Posterior cingulate gyrus (tissue), 11 donors: ENCODE results near the gene NUMBL.

ENCODE experiments used
- DNase-seq, 10 donors: peaks; one replicate each; pipeline versions ENCODE4 v3.0.0 to v3.0.0-alpha.2; 2020 to 2021; ENCODE audit warnings: mixed read lengths in 3 of 10
- intact Hi-C: fragments of 100-400 bp; cut with DNase I; formaldehyde crosslinking; loops from one replicate; pipeline ENCODE4 v1.15.1; 2023

NUMBL gene

DNA sequence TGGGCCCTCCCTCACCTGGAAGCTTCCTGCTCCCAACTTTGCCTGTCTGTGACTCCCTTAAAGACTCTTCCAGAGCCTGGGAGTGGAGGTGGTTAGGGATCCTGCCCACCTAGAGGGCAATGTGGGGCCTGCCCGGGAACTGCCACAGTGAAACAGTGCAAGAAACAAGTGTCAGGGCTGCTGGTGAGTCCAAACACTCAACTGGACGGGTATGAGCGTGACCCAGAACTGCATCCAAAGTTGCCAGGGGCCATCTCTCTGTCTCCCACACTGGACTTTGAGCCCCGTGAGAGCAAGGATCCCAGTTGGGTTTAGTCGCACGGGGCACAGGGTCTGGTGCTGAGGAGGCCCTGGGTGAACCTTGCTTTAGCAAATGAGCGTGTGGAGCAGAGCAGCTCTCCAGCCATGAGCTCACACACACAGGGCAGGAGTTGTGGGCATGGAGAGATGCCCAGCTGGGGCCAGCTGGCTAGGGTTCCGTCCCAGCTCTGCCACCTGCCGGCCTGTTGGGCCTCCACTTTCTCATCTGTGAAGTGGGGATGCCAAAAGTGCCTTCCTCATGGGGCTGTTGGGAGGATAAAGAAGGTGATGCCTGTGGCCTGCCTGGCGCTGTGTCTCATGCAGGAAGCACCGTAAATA, 2.8 kb upstream of the NUMBL start:
- intact Hi-C loops: no loop called here
- DNase-seq: peak in 2 of 10 donors; percentile 62 to 64

DNA sequence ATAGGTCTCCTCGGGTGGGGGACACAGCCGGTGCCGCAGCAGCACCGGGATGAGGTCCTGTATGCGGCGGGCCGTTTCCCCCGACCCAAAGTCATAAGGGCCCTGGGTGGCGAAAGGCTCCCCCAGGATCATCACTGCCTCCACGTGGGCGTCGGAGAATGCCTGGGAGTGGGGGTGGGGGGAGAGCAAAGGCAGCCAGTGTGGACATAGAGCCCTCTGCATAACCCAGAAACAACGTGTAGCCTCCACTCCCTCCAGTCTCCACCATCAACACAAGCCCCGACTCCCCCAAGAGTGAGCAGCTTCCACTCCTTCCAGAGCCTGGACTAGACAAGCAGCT, 1.7 kb upstream of the NUMBL start:
- DNase-seq: peak in 1 of 10 donors; percentile 59
- intact Hi-C loops: no loop called here

DNA sequence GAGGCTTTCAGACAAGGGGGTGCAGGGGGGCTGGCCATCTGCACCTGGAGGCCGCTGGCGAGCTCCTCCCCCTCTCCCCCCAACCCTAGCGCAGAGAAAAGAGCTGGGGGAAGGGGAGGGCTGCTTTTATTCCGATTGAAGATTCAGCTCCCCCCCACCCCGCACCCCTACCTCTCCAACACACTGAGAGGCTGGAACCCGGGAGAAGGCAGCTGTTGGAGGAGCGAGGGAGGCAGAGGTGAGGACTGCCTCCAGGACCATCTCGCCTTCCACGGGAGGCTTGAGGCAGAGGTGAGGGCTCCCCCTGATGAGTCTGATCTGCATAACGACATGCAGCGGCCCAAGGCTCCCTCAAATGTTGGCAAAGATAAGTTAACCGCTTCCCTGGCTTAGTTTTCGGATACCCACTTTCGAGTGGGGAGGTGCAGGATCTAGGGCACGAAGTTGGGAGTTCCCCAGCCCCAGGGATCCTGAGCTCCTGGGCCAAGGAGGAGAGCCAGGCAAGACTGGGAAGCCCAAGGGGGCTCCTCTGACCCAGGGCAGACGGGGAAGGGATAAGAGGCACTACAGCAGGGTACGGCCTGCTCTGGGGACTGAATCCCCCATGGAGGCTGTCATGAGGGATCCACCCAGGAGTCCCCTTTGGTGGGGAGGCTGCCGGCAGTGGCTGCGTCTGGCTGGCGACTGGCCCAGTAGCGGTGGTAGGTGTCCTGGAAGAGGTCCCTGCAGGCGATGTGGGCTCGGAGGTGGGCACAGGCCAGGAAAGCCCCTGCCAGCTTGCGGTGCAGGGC, 1.2 kb upstream of the NUMBL start:
- peak in 2 of 10 donors; percentile 74 to 86 for DNase-seq
- intact Hi-C loops: loop anchor here (1.0 kb wide), 1 partner anchor 24 kb away; no protein-coding TSS in a partner anchor

DNA sequence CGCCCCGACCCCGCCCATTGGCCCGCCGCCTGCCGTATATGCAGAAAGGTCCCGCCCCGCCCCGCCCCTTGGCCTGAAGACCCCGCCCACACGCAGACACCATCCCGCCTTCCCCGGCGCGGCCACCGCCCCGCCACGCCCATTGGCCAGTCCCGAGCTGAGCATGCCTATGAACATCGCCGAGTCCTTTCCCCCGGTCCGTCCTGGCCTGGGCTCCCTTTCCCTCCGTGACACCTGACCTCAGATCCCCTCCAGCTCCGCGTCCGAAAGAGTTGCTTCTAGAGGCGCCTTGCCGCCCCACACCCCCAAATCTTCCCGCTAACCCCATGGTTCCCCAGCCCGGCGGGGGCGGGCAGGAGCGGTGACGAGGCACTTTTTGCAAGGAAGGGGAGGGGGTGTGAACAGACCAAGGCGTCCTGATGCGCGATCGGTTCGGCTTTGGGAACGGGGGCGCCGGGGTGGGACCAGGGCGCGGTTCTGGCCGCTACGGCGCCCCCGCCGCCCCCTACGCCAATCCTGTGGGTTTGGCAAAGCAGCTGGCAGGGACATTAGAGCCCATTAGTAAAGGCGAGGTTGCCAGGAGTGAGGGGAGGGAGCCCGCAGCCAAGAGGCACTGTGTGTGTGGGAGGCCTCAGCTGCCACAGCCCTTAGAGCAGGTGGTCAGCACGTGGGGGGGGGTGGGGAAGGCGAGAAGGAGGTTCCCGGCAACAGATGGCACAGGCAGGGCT, 406 bp upstream of the NUMBL start:
- intact Hi-C loops: loop anchor here (1.0 kb wide), 1 partner anchor 24 kb away; no protein-coding TSS in a partner anchor

DNA sequence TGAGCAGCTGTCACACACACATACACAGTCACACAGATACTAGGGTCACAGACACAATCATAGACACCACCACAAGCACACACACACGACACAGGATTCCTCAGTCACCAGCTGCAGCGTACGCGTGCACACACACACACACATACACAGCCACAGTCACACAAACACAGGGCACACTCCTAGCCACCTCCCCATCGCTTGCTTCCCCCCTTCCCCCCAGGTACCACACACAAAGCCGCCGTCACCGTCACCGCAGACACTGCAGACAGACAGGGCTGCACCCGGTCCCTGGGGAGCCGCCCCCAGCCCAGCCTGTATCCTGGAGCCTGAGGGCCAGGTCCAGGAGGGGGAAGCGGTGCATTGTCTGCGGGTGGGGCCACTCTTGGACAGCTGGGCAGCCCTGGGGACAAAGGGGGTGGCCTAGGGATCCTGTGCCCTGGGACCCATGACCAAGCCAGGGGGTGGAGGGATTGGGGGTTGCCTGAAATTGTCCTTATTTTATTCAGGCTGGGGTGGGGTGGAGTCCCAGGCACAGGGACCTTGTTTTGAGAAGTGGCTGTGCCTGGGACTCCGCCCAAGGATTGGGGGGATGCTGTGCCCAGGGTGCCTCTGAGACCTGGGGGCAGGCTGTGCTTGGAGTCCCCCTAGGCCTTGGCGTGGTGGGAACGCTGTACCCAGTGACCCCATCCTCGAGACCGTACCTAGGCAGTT, 957 bp downstream of the NUMBL start:
- intact Hi-C loops: no loop called here
- DNase-seq: peak in 2 of 10 donors; percentile 77 to 78

More for the DNA sequence above, 406 bp upstream of the NUMBL start:
- peak; percentile 81 to 98 (median 93) for DNase-seq

DNA sequence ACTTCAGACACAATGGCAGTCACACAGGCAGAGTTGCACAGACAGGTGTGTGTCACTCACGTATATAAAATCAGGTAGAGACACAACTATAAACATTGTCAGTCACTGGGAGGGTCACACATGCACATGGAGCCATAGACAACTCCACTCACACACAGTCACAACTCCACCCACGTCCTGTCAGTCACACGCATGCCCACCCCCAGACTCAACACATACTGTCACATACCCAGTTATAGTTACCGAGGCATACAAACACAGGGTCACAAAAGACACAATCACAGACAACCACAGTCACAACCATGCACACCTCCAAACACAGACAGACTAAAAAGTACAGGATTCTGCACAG, 1.5 kb downstream of the NUMBL start:
- DNase-seq: peak in 1 of 10 donors; percentile 46
- intact Hi-C loops: no loop called here

DNA sequence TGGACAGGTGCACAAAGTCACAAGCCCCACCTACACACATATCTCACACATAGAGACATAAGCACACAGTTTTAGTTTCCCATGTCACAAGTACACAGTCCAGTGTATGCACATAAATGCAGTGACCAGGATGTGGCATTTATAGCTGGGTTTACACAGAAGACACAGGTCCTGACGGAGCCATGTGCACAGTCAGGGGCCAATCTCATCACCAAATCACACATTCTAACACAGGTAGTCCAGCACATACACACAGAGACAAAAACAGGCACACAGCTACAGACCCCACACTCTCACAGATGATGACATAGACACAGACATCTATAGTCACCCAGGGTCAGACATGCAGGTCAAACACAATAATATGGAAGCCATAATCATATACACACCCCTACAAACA, 2.1 kb downstream of the NUMBL start:
- intact Hi-C loops: no loop called here
- DNase-seq: peak in 2 of 10 donors; percentile 1 to 20

DNA sequence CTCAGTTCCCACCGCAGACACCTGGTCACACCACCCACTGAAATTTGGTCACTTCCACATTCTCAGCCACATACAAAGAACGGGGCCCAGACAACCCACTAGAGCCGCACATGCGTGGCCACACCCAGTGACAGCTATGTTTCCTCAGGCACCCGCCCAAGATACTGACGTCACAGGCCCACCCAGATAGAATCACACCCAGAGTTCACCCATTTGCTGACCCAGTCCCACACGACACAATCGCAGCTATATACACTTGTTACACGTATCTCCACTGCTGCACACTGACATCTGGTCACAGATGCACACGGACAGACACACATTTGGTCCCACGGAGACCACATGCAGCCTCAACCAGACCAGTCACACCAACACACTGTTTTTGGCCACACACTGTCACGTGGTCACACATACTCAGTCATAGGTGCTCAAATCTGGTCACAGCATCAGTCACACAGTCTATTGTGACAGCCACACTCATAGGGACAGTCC, 2.9 kb downstream of the NUMBL start:
- peak in 4 of 10 donors; percentile 43 to 84 (median 66) for DNase-seq
- intact Hi-C loops: no loop called here

DNA sequence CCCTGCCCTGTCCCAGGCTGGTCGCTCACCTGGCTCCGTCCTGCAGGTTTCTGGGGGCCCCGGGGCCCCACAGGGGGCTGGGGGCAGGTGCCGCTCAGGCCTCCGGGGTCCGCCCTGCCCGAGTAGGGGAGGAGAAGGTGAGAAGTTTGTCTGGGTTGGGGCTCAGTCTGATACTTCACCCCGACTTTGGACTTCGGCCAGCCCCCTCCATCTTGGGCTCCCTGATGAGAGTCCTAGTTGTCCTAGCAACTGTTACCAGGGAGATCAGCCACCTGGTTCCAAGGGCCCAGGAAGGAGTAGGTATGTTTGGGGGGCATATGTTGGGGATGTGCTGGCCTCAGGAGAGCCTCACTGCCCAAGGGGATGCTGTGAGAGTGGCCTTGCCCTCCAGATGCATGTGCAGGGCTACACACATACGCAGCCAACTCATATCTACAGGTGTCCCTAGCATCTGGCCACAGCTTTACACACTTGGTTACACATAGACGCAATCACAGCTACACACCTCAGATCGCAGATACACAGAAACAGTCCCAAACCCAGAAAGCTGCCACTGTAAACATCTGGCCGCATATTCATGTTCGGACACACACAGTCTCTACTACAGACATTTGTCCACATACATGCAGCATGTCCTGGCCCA, 3.4 kb downstream of the NUMBL start:
- intact Hi-C loops: no loop called here
- peak in 2 of 10 donors; percentile 60 to 62 for DNase-seq

DNA sequence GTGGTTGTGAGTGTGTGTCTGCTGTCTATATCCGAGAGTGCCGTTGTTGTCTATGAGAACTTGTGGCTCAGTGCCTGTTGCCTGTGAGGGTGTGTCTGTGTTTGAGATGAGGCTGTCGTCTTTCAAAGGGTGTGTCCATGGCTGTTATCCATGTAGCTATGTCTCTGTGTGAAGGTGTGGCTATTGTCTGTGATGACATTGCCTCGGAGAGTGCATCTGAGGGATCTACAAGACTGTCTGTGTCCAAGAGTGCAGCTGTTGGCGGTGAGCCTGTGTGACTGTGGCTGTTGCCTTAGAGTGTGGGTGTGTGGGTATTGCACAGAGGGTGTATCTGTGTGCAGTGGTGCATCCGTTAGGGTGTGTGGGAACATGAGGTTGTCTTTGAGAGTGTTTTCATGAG, 4.9 kb downstream of the NUMBL start:
- intact Hi-C loops: no loop called here
- peak in 2 of 10 donors; percentile 72 to 85 for DNase-seq

DNA sequence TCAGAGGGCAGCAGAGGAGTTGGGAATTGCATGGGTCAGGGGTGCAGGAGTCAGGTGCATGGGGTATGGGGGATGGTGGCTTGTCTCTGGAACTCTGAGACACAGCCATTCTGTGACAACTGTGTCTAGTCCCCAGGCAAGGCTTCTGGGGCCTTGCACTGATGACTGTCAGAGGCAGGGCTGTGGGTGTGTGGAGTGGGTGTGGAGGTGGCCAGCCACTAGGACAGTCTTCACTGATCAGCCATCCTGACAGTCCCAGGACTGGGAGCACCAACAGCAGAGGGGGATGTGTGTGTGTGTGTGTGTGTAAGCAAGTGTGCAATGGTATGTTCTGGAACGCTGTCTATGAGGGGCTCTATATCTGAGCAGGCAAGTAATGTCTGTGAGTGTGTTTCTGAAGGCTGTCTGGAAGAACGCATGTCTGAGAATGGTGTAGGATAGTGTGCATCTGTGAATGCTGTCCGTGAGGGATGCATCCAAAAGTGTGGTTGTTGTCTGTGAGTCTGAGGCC, 5.4 kb downstream of the NUMBL start:
- DNase-seq: peak in 2 of 10 donors; percentile 39 to 40
- intact Hi-C loops: no loop called here

DNA sequence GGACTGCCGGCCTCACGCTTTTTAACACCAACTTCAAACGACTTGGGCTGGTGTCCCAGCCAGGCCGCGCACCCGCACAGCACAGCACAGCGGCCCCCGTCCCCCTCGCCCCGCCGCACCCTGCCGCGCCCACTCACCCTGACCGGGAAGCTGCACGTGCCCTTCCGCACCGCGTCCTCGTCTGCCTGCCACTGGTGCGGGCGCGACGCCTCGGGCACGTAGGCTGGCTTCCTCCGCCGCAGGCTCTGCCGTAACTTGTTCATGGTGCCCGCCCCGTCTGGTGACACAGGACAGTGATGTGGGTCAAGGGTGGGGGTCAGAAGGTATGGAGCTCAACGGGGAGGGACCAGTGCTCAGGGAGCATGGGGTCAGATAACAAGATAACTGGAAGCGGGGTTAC, 6.2 kb downstream of the NUMBL start:
- peak in 2 of 10 donors; percentile 59 to 76 for DNase-seq
- intact Hi-C loops: no loop called here

DNA sequence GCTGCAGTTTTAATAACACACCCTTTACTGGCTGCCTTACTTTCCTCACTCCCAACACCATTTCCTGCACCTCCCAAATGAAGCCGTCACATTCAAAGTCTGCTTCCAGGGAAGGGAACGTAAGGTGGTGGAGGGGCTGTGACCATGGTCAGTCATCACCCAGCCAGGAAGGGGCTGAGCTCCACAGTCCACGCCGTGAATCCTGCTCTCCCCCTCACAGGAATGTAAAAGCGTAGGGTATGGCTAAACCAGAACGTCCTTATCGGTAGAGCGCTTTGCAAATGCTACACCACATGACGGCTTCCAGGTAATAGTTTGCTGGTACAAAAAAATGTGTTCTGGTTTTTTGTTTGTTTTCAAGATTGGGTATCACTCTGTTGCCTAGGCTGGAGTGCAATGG, 7.0 kb downstream of the NUMBL start:
- DNase-seq: peak in 1 of 10 donors; percentile 15
- intact Hi-C loops: no loop called here

DNA sequence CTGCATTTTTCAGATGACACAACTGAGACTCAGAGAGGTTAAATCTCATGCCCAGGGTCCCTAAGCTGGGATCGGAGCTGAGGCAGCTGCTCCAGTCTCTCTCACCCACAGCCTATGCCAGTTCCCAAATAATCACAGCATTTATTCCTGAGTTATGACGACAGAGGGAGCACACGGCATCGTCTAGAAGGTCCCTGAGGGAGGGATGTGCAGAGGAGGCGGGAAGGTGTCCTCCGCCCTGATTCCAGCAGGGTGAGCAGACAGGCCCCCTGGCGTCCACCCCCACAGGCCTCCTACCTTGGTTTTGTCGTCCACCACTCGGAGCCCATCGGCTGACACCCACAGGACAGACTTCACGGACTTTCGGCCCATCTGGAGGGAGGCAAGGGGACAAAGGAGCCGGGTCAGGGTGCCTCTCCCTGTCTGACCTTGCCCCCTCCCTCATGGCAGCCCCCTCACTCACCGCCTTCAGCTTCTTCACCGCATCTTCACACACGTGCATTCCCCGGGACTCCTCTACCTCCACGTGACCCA, 8.0 kb downstream of the NUMBL start:
- peak in 1 of 10 donors; percentile 76 for DNase-seq
- intact Hi-C loops: no loop called here

DNA sequence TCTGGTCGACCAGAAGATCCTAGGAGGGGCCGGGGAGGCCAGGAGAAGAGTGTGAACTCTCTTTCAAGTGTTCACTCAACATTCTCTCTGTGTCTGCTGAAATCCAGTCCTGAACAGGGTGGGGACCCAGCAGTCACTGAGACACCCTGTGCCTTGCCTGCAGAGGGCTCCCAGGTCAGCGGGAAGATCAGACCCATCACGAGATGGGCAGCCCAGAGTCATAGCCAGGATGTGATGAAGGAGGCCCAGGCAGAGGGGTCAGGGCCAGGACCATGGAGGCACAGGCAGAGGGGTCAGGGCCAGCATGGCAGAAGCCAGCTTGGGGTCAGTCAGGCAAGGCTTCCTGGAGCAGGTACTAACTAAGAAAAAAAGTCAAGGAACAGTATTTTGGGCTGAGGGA, 9.4 kb downstream of the NUMBL start:
- no peak for DNase-seq
- intact Hi-C loops: no loop called here

DNA sequence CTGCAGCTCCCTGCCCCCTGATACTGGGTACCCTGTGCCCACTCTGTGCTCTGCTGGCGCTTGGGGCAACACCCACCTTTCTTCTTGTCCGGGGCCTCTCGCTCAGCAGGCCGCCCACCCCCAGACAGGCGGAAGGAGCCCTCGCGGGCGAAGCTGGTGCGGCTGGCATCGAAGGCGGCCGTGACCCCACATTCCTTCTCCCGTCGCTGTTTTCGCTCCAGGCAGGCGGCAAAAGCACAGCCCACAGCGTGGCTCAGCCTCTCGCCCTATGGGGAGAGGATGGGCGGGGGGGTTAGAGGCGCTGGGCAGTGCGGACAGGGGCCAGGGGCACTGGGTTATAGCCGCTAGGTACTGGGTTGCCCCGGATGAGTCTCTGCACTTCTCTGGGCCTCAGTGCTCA, 13.3 kb downstream of the NUMBL start:
- peak in 2 of 10 donors; percentile 46 to 60 for DNase-seq
- intact Hi-C loops: no loop called here

DNA sequence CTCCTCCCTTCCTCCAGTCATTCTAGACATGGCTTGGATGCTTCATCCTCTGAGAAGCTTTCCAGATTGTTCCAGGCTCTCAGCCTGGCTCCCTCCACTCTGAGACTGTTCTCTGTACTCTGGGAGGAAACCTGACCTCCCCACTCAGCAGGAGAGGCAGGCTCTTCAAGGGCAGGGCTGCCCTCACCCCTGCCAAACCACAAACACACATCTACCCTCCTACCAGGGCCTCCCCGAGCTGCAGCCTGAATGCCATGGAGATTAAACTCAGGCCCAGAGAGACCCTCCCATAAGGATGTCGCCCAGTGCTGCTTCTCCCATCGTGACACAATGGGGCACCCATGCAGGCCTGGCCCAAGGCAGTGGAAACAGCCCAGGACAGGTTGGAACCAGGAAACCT, 16.2 kb downstream of the NUMBL start:
- intact Hi-C loops: no loop called here
- DNase-seq: peak in 1 of 10 donors; percentile 19

DNA sequence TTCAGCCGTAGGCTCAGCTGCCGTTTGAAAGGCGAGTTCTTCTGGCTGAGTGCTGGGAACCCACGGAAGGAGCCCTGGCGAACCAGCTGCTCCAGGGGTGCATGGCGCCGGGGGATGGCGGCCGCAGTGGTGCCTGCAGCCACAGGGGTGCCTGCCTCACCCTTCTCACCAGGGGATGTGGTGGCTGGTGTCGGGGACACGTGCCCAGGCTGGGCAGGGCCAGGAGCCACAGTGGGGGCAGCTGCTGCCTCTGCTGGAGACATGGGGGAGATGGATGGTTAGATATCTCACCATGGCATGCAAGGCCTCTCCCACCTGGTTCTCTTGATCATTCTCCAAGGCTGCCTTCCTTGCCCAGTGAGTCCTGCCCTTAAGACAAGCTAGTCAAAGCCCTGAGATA, 17.1 kb downstream of the NUMBL start:
- intact Hi-C loops: no loop called here
- DNase-seq: peak in 1 of 10 donors; percentile 39

DNA sequence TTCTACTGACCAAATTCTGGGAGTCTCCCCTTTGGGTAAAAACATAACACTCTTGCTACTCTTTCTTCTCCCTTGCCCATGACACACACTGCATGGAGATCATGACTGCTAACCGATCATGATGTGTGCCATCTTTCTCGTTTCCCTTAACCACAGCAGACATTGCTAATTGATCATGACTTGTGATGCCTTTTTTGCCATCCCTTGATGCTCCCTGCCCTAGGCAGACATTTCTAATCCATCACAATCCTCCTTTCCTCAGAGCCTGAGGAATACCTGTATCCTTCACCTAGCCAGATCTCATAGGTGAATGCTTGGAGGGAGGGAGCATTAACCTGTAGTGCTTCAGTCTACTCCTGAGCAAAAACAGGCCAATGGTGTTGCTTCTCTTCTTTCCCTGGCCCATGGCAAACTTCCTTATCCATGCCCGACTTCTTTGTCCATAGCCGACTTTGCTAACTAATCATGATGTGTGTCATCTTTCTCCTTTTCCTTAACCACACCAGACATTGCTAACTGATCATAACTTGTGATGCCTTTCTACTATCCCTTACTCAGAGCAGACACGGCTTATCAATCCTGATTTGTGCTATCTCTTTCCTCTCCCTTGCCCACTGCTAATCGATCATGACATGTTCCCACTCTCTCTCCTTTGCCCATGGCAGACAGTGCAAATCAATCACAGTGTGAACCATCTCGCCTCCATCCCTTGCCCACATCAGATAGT, 17.7 kb downstream of the NUMBL start:
- intact Hi-C loops: no loop called here
- no peak for DNase-seq
